A549 treated with dexamethasone at 1 μM for 4 hours (cell line): ENCODE measurements around the gene DDX23. TPM values are rescaled to one million over a fixed set of nuclear protein-coding genes. Genes with fewer than 3 reads are reported as not detected.

Experiments used
- total RNA-seq: library from RNA; stranded (reverse); fragments of 200-300 nt; extraction: Qiagen RNA extraction; gene quantifications from 5 replicates; pipeline ENCODE4 v1.2.3, GENCODE V29; 2022

Gene DDX23
- 67.5 to 84.0 TPM (median 80.1 TPM) in 5 replicates for total RNA-seq

GRCh38 chr12:48851883-48852733 lies at the start of gene DDX23:
Gene DDX23, minus strand, starts transcription at chr12:48852163. Its CDS starts 6,381 bp downstream, at chr12:48845782.

GRCh38 chr12:48865281-48866051 lies 13.5 kb upstream of the DDX23 start, which contains the start of gene RND1:
Gene RND1, minus strand, starts transcription at chr12:48865870. Its CDS starts 103 bp downstream, at chr12:48865767.

DNA sequence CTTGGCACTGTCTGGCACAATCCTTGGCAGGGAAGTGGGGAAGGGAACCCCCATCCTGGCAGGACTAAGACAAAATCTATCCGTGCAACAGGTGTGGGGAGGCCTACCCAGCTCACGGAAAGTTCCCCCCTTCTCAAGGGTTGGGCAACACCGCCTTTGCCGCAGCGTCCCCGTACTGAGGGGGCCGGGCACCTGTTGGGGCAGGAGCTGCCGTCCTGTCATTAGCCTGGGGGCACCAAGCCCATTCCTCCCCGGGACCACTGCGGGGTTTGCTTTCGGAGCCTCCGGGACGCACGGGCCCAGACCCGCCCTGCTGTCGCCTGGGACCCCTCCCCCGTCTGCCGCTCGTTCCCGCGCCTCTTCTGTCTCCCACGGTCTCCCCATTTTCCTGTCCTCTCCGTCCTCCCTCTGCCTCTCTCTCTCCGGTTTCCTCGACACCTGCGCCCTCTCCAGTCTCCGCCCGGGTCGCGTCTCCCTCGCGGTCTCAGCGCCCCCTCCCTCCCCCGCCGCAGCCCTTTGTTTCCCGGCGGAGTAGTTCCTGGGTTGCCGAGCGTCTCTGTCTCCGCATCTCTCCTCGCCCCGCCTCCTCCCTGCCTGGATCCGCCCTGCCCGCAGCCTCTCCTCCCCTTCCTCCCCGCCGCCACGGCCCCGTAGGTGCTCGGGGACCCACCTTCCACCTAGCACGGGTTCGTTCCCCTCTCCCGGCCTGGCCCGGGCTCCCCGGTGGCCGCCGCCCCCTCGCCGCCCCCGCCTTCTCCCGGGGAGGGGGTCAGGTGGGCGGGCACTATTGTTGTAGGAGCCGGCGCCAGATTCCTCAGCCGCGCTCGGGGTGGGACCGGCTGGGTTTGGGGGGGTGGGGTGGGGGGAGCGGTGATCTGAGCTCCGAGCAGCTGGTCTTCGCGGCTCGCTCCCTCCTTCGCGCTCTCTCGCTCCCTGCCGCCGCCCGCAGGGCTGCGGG lies 33.8 kb downstream of the DDX23 start, which contains the start of gene CACNB3:
CACNB3 (plus strand) TSS at position 624 of the 958 bp plus-strand sequence. CDS start 434 bp downstream, outside the sequence.

GRCh38 chr12:48788854-48789775 lies 62.8 kb downstream of the DDX23 start, which contains the start of gene ADCY6:
Gene ADCY6, minus strand, starts transcription at chr12:48789089. Its CDS starts 5,655 bp downstream, at chr12:48783434.

Other genes with a start within 250 kb of the DDX23 start
- 37.6 to 40.9 TPM (median 39.0 TPM) in 5 replicates for gene KANSL2, start 169.9 kb downstream of the DDX23 start, total RNA-seq
- gene CCNT1, start 135.5 kb downstream of the DDX23 start, total RNA-seq, result 11.3 to 19.2 TPM (median 15.0 TPM) in 5 replicates
- 8.1 to 12.2 TPM (median 10.3 TPM) in 5 replicates for gene ADCY6, start 63.1 kb downstream of the DDX23 start, total RNA-seq
- gene CACNB3, start 33.7 kb downstream of the DDX23 start, total RNA-seq, result 24.4 to 36.9 TPM (median 29.6 TPM) in 5 replicates
- 2.6 to 4.7 TPM (median 3.1 TPM) in 5 replicates for gene RND1, start 13.7 kb upstream of the DDX23 start, total RNA-seq
- gene FKBP11, start 73.3 kb upstream of the DDX23 start, total RNA-seq, result 52.7 to 58.9 TPM (median 55.2 TPM) in 5 replicates
- 113 to 164 TPM (median 152 TPM) in 5 replicates for gene ARF3, start 105.3 kb upstream of the DDX23 start, total RNA-seq
- gene WNT10B, start 119.6 kb upstream of the DDX23 start, total RNA-seq, result 1.5 to 2.4 TPM (median 2.2 TPM) in 5 replicates
- gene WNT1, start 126.2 kb upstream of the DDX23 start, total RNA-seq, result 0.07 to 0.28 TPM (median 0.18 TPM) in 5 replicates
- gene DDN, start 147.2 kb upstream of the DDX23 start, total RNA-seq, result 0.56 to 0.71 TPM (median 0.67 TPM) in 5 replicates
- 40.6 to 44.3 TPM (median 41.4 TPM) in 5 replicates for gene PRKAG1, start 166.6 kb upstream of the DDX23 start, total RNA-seq
- 30.0 to 46.2 TPM (median 40.4 TPM) in 5 replicates for gene KMT2D, start 208.6 kb upstream of the DDX23 start, total RNA-seq
- 2.9 to 4.4 TPM (median 4.0 TPM) in 5 replicates for gene RHEBL1, start 217.8 kb upstream of the DDX23 start, total RNA-seq
- not detected in 5 replicates for gene DHH, start 242.6 kb upstream of the DDX23 start, total RNA-seq